Mononuclear cell (primary cell): ENCODE data around the gene UNC13B. TPM values are rescaled to one million over a fixed set of nuclear protein-coding genes. Genes with fewer than 3 reads are reported as not detected.

Source experiments
- H3K27me3 ChIP-seq: 2 replicates; pipeline ENCODE4 v1.6.0; 2011; ENCODE audit warnings: low read length, control low read depth; ENCODE audit not compliant: insufficient read depth
- H3K4me1 ChIP-seq: 2 replicates; pipeline ENCODE4 v1.5.1; 2011; ENCODE audit warnings: mild to moderate bottlenecking, low read length, control low read depth; ENCODE audit not compliant: insufficient read depth
- H3K4me3 ChIP-seq: 2 replicates; pipeline ENCODE4 v1.5.1; 2011; ENCODE audit warnings: mild to moderate bottlenecking, low read length, moderate library complexity
- H3K9me3 ChIP-seq: 2 replicates; pipeline ENCODE4 v1.5.1; 2011; ENCODE audit warnings: low read depth, mild to moderate bottlenecking, control low read depth, low read length
- total RNA-seq: library from RNA; depleted of rRNA; stranded (reverse); fragments of >200 nt; gene quantifications from one replicate; pipeline ENCODE4 v1.2.3, GENCODE V29; 2012

The UNC13B gene
- total RNA-seq, 1 donor = 0.31 TPM

GRCh38 chr9:35453786-35454185 is 292.0 kb downstream of the UNC13B start:
- Histone ChIP-seq H3K9me3 (no peaks in the 10 kb centered on the region), H3K4me3 (no peak overlapping the region)

More at GRCh38 chr9:35453786-35454185, 292.0 kb downstream of the UNC13B start:
- H3K4me1 ChIP-seq = no peaks in the 10 kb centered on the region
- peaks cover 8% of the 10 kb centered on the region for H3K27me3 ChIP-seq

Other genes starting within 250 kb of the UNC13B start
- gene PHF24, start 203.7 kb upstream of the UNC13B start, total RNA-seq = not detected
- gene DNAJB5, start 172.3 kb upstream of the UNC13B start, total RNA-seq = 1.2 TPM
- 166 TPM for gene VCP, start 89.4 kb upstream of the UNC13B start, total RNA-seq
- gene FANCG, start 82.1 kb upstream of the UNC13B start, total RNA-seq = 6.9 TPM
- 8.7 TPM for gene PIGO, start 65.4 kb upstream of the UNC13B start, total RNA-seq
- gene STOML2, start 58.9 kb upstream of the UNC13B start, total RNA-seq = 23.4 TPM
- 15.2 TPM for gene ATOSB, start 46.1 kb upstream of the UNC13B start, total RNA-seq